Measurements from ENCODE around the gene ATXN7L1. TPM values are rescaled to one million over a fixed set of nuclear protein-coding genes. Genes with fewer than 3 reads are reported as not detected.

The ATXN7L1 gene
- total RNA-seq, 4 donors from 2014 or later, result 8.0 to 14.1 (median 10.6) TPM

GRCh38 chr7:105835441-105835840 is 41.0 kb downstream of the ATXN7L1 start:
- 87 to 88% methylated on average over 4 of the region's 4 CpGs for WGBS, 2 donors
- Histone ChIP-seq H3K27ac (no peak overlapping the region), H3K27me3 (no peaks in the 10 kb centered on the region), H3K4me1 (peaks cover 11 to 47% (median 28%) of the 10 kb centered on the region in 3 donors), H3K4me3 (no peak overlapping the region), H3K36me3 (no peaks in the 10 kb centered on the region), H3K9me3 (no peaks in the 10 kb centered on the region)
- intact Hi-C loops (cut with DNase I), result no loop called here
- no peak for DNase-seq
- no peak for TF ChIP-seq CTCF (IDR thresholded peaks at IDR 0.05)
- no peak for TF ChIP-seq POLR2A (IDR thresholded peaks at IDR 0.05)

- DNase-seq, result no peak
- TF ChIP-seq POLR2A (IDR thresholded peaks at IDR 0.05), result no peak
- no peak for TF ChIP-seq CTCF (IDR thresholded peaks at IDR 0.05)
- no peaks in the 10 kb centered on the region for H3K27me3 ChIP-seq
- H3K9me3 ChIP-seq, result no peaks in the 10 kb centered on the region
- no peaks in the 10 kb centered on the region for H3K36me3 ChIP-seq
- intact Hi-C loops (cut with DNase I), result no loop called here
- WGBS, 2 donors, result 82 to 95% methylated on average over 4 of the region's 4 CpGs
- H3K27ac ChIP-seq, result no peak overlapping the region
- no peak overlapping the region for H3K4me3 ChIP-seq
- peaks cover 0 to 25% (median 12%) of the 10 kb centered on the region in 3 donors for H3K4me1 ChIP-seq
Observed at GRCh38 chr7:105831824-105832535, 44.4 kb downstream of the ATXN7L1 start.

- no peaks in the 10 kb centered on the region for H3K36me3 ChIP-seq
- WGBS, 2 donors, result 88 to 89% methylated on average over 3 of the region's 3 CpGs
- intact Hi-C loops (cut with DNase I), result no loop called here
- TF ChIP-seq CTCF (IDR thresholded peaks at IDR 0.05), result no peak
- no peak for TF ChIP-seq POLR2A (IDR thresholded peaks at IDR 0.05)
- peaks cover 0 to 30% (median 12%) of the 10 kb centered on the region in 3 donors for H3K4me1 ChIP-seq
- no peak for DNase-seq
- H3K27me3 ChIP-seq, result no peaks in the 10 kb centered on the region
- H3K4me3 ChIP-seq, result no peak overlapping the region
- no peaks in the 10 kb centered on the region for H3K9me3 ChIP-seq
- H3K27ac ChIP-seq, result peak overlapping the region in 1 of 4 donors; percentile 46
Observed at GRCh38 chr7:105831302-105831620, 45.1 kb downstream of the ATXN7L1 start.

GRCh38 chr7:105830405-105831301 is 45.7 kb downstream of the ATXN7L1 start:
- no peaks in the 10 kb centered on the region for H3K36me3 ChIP-seq
- H3K4me3 ChIP-seq, result no peak overlapping the region
- no peaks in the 10 kb centered on the region for H3K27me3 ChIP-seq
- intact Hi-C loops (cut with DNase I), result no loop called here
- DNase-seq, result no peak
- WGBS, 2 donors, result 55 to 60% methylated on average over 6 of the region's 6 CpGs
- peak overlapping the region; percentile 15 to 50 (median 40) for H3K27ac ChIP-seq
- peaks cover 0 to 36% (median 12%) of the 10 kb centered on the region in 3 donors for H3K4me1 ChIP-seq
- H3K9me3 ChIP-seq, result no peaks in the 10 kb centered on the region
- no peak for TF ChIP-seq CTCF (IDR thresholded peaks at IDR 0.05)
- TF ChIP-seq POLR2A (IDR thresholded peaks at IDR 0.05), result no peak

All from esophagus squamous epithelium (tissue), 5 donors.